Esophagus muscularis mucosa (tissue), 4 donors: Measurements from ENCODE around the gene USP31. TPM values are rescaled to one million over a fixed set of nuclear protein-coding genes. Genes with fewer than 3 reads are reported as not detected.

Source experiments
- DNase-seq: peaks from one replicate; pipeline ENCODE4 v3.0.0-alpha.2; 2017; ENCODE audit errors: extremely low spot score
- H3K27ac ChIP-seq, 4 donors: fragments of 200-600 bp; sonication (generic); replicated peaks in 1 of 4; 1 replicate in 3 of 4; 2 replicates in 1 of 4; pipeline ENCODE4 v1.5.1; 2016 to 2019; ENCODE audit warnings: mild to moderate bottlenecking in 1 of 4
- H3K27me3 ChIP-seq, 4 donors: fragments of 200-600 bp; sonication (generic); one replicate each; pipeline versions ENCODE4 v1.5.1 to v1.6.0; 2016 to 2019
- H3K36me3 ChIP-seq, 4 donors: fragments of 200-600 bp; sonication (generic); one replicate each; pipeline ENCODE4 v1.5.1; 2016 to 2019
- H3K4me1 ChIP-seq, 4 donors: fragments of 200-600 bp; sonication (generic); one replicate each; pipeline ENCODE4 v1.5.1; 2016 to 2019
- H3K4me3 ChIP-seq, 4 donors: fragments of 200-600 bp; sonication (generic); 1 replicate in 2 of 4; 2 replicates in 2 of 4; pipeline ENCODE4 v1.5.1; 2016 to 2019; ENCODE audit warnings: mild to moderate bottlenecking in 4 of 4, moderate library complexity in 1 of 4
- H3K9me3 ChIP-seq, 4 donors: fragments of 200-600 bp; sonication (generic); 1 replicate in 3 of 4; 2 replicates in 1 of 4; pipeline ENCODE4 v1.5.1; 2016 to 2019
- CTCF ChIP-seq, 3 experiments: fragments of 200-600 bp in 2 of 3; fragments of 450-650 bp in 1 of 3; sonication (generic) in 2 of 3; IDR thresholded peaks; one replicate each; pipeline ENCODE4 v1.5.1; 2017 to 2019; ENCODE audit warnings: antibody characterized with exemption in 3 of 3, mild to moderate bottlenecking in 2 of 3, moderate library complexity in 1 of 3
- EP300 ChIP-seq: sonication (generic); formaldehyde crosslinking; IDR thresholded peaks from one replicate; pipeline ENCODE4 v1.6.1; 2017; ENCODE audit warnings: antibody characterized with exemption
- POLR2A ChIP-seq: fragments of 450-650 bp; IDR thresholded peaks from one replicate; pipeline ENCODE4 v1.6.1; 2017; ENCODE audit warnings: antibody characterized with exemption, moderate library complexity, mild to moderate bottlenecking, low read depth
- POLR2AphosphoS5 ChIP-seq, 2 donors: sonication (generic); formaldehyde crosslinking; IDR thresholded peaks; one replicate each; pipeline ENCODE4 v1.6.1; 2017; ENCODE audit warnings: antibody characterized with exemption in 2 of 2
- WGBS: methylation state at CpG from one replicate; pipeline ENCODE4 v1.1.5; 2018; 5-methylcytosine and 5-hydroxymethylcytosine counted together
- intact Hi-C: fragments of 100-400 bp; cut with DNase I; formaldehyde crosslinking; loops from one replicate; pipeline ENCODE4 v1.15.1; 2023
- total RNA-seq, 4 donors: library from RNA; depleted of rRNA; stranded (reverse); fragments of >200 nt; gene quantifications; one replicate each; pipeline versions ENCODE4 v1.1.0 to v1.2.1, GENCODE V29; 2016

USP31 gene
- total RNA-seq, 4 donors from 2014 or later = 18.9 to 29.1 (median 23.3) TPM

- 2% methylated on average over 51 of the region's 71 CpGs for WGBS
- no peaks in the 10 kb centered on the region for H3K36me3 ChIP-seq
- H3K27me3 ChIP-seq = peaks cover 15 to 80% (median 18%) of the 10 kb centered on the region in 4 donors
- H3K27ac ChIP-seq = no peak within 1 kb of the TSS
- peaks cover 13 to 17% (median 15%) of the 10 kb centered on the region in 4 donors for H3K4me1 ChIP-seq
- no peak for DNase-seq
- peak within 1 kb of the TSS; percentile 49 to 57 (median 50) for H3K4me3 ChIP-seq
- TF ChIP-seq EP300 (no peak), POLR2A (no peak), CTCF (IDR thresholded peaks at IDR 0.05) (peak in 1 of 3 experiments; percentile 35), POLR2AphosphoS5 (IDR thresholded peaks at IDR 0.05) (no peak)
- H3K9me3 ChIP-seq = no peaks in the 10 kb centered on the region
- intact Hi-C loops = loop anchor here (2.0 kb wide), 1 partner anchor 252 kb away; no protein-coding TSS in a partner anchor
Measured at GRCh38 chr16:23182679-23183542, 33.7 kb upstream of the USP31 start, which contains the start of gene SCNN1G. SCNN1G (plus strand) TSS chr16:23182745; CDS start chr16:23186272, 3,527 bp downstream.

GRCh38 chr16:23182206-23182678, 33.0 kb upstream of the USP31 start:
- WGBS = 10% methylated on average over 18 of the region's 33 CpGs
- intact Hi-C loops = loop anchor here (2.0 kb wide), 1 partner anchor 253 kb away; no protein-coding TSS in a partner anchor
- TF ChIP-seq CTCF (IDR thresholded peaks at IDR 0.05) (peak in 2 of 3 experiments; percentile 95 to 96), POLR2A (no peak), EP300 (no peak), POLR2AphosphoS5 (IDR thresholded peaks at IDR 0.05) (peak in 1 of 2 donors; percentile 19)
- DNase-seq = no peak
- Histone ChIP-seq H3K4me1 (peaks cover 13 to 17% (median 15%) of the 10 kb centered on the region in 4 donors), H3K4me3 (peak overlapping the region; percentile 49 to 57 (median 50)), H3K27me3 (peaks cover 15 to 82% (median 18%) of the 10 kb centered on the region in 4 donors), H3K27ac (no peak overlapping the region), H3K9me3 (no peaks in the 10 kb centered on the region), H3K36me3 (no peaks in the 10 kb centered on the region)

GRCh38 chr16:23181506-23181905, 32.3 kb upstream of the USP31 start:
- no peaks in the 10 kb centered on the region for H3K9me3 ChIP-seq
- intact Hi-C loops = no loop called here

GRCh38 chr16:23175651-23176050, 26.4 kb upstream of the USP31 start:
- no peaks in the 10 kb centered on the region for H3K4me1 ChIP-seq
- intact Hi-C loops = no loop called here
- no peak for DNase-seq

More at GRCh38 chr16:23181506-23181905, 32.3 kb upstream of the USP31 start:
- no peak for TF ChIP-seq EP300
- TF ChIP-seq CTCF (IDR thresholded peaks at IDR 0.05) = no peak
- TF ChIP-seq POLR2A = no peak
- no peak for TF ChIP-seq POLR2AphosphoS5 (IDR thresholded peaks at IDR 0.05)
- Histone ChIP-seq H3K4me3 (no peak overlapping the region), H3K27ac (no peak overlapping the region), H3K27me3 (peaks cover 15 to 80% (median 18%) of the 10 kb centered on the region in 4 donors), H3K36me3 (no peaks in the 10 kb centered on the region), H3K4me1 (peaks cover 13 to 17% (median 15%) of the 10 kb centered on the region in 4 donors)
- 88% methylated on average over 4 of the region's 4 CpGs for WGBS
- DNase-seq = no peak

More at GRCh38 chr16:23175651-23176050, 26.4 kb upstream of the USP31 start:
- Histone ChIP-seq H3K9me3 (no peaks in the 10 kb centered on the region), H3K36me3 (no peaks in the 10 kb centered on the region), H3K4me3 (no peak overlapping the region), H3K27me3 (peaks cover 0 to 43% (median 2%) of the 10 kb centered on the region in 4 donors), H3K27ac (no peak overlapping the region)
- no peak for TF ChIP-seq POLR2A
- no peak for TF ChIP-seq CTCF (IDR thresholded peaks at IDR 0.05)
- no peak for TF ChIP-seq EP300
- no peak for TF ChIP-seq POLR2AphosphoS5 (IDR thresholded peaks at IDR 0.05)
